SK-N-SH treated with all-trans-retinoic acid at 6 μM for 48 hours (cell line): ENCODE data around the gene ATXN10.
A peak's percentile ranks its signal among the peaks of the same experiment; 100 is the strongest.

Experiments used
- ATAC-seq: fragments of 200-7000 bp; cut with Tn5 transposase; 3 replicates; pipeline ENCODE4 v1.9.1; 2020; ENCODE audit warnings: mild to moderate bottlenecking, moderate library complexity
- ARNTL ChIP-seq: fragments of 450-650 bp; formaldehyde crosslinking; IDR thresholded peaks from 2 replicates; pipeline ENCODE4 v1.5.0; 2020; ENCODE audit warnings: low read depth, mild to moderate bottlenecking, moderate library complexity, borderline replicate concordance
- BACH2 ChIP-seq: fragments of 250-450 bp; sonication (Bioruptor Pico); IDR thresholded peaks from 2 replicates; pipeline ENCODE4 v1.9.0; 2021; ENCODE audit warnings: mild to moderate bottlenecking, borderline replicate concordance
- CREB5 ChIP-seq: fragments of 250-450 bp; sonication (Bioruptor Pico); IDR thresholded peaks from 2 replicates; pipeline ENCODE4 v1.5.1; 2020; ENCODE audit warnings: low read depth, mild to moderate bottlenecking, moderate library complexity
- CSDC2 ChIP-seq: fragments of 250-450 bp; sonication (Bioruptor Pico); IDR thresholded peaks from 2 replicates; pipeline ENCODE4 v1.5.0; 2020; ENCODE audit warnings: mild to moderate bottlenecking, moderate library complexity
- CSRNP3 ChIP-seq: fragments of 250-450 bp; sonication (Bioruptor Pico); IDR thresholded peaks from 2 replicates; pipeline ENCODE4 v1.5.1; 2021; ENCODE audit warnings: mild to moderate bottlenecking, moderate library complexity
- ESRRG ChIP-seq: fragments of 250-450 bp; sonication (Bioruptor Pico); IDR thresholded peaks from 2 replicates; pipeline ENCODE4 v1.6.1; 2021; ENCODE audit warnings: mild to moderate bottlenecking
- GLIS3 ChIP-seq: fragments of 250-450 bp; sonication (Bioruptor Pico); IDR thresholded peaks from 2 replicates; pipeline ENCODE4 v1.5.0; 2020; ENCODE audit warnings: mild to moderate bottlenecking, moderate library complexity
- ISL1 ChIP-seq: fragments of 250-450 bp; sonication (Bioruptor Pico); IDR thresholded peaks from 2 replicates; pipeline ENCODE4 v2.1.2; 2022; ENCODE audit warnings: mild to moderate bottlenecking, moderate library complexity
- OSR1 ChIP-seq: fragments of 250-450 bp; sonication (Bioruptor Pico); IDR thresholded peaks from 2 replicates; pipeline ENCODE4 v1.8.0; 2022; ENCODE audit warnings: moderate library complexity, mild to moderate bottlenecking, inconsistent platforms
- PATZ1 ChIP-seq: fragments of 250-450 bp; sonication (Bioruptor Pico); IDR thresholded peaks from 2 replicates; pipeline ENCODE4 v1.8.0; 2020; ENCODE audit warnings: mild to moderate bottlenecking, moderate library complexity, borderline replicate concordance
- POU6F1 ChIP-seq: fragments of 250-450 bp; sonication (Bioruptor Pico); IDR thresholded peaks from 2 replicates; pipeline ENCODE4 v1.8.0; 2021; ENCODE audit warnings: low read depth, mild to moderate bottlenecking, moderate library complexity, borderline replicate concordance
- PPARA ChIP-seq: fragments of 250-450 bp; sonication (Bioruptor Pico); IDR thresholded peaks from 2 replicates; pipeline ENCODE4 v1.5.0; 2020; ENCODE audit warnings: mild to moderate bottlenecking, borderline replicate concordance
- RARB ChIP-seq: fragments of 250-450 bp; sonication (Bioruptor Pico); IDR thresholded peaks from 2 replicates; pipeline ENCODE4 v1.8.0; 2021; ENCODE audit warnings: mild to moderate bottlenecking, moderate library complexity
- SNAI2 ChIP-seq: fragments of 250-450 bp; sonication (Bioruptor Pico); IDR thresholded peaks from 2 replicates; pipeline ENCODE4 v1.5.0; 2020; ENCODE audit warnings: mild to moderate bottlenecking, moderate library complexity
- TCF4 ChIP-seq: fragments of 250-450 bp; sonication (Bioruptor Pico); IDR thresholded peaks from 2 replicates; pipeline ENCODE4 v1.8.0; 2021; ENCODE audit warnings: mild to moderate bottlenecking, moderate library complexity, borderline replicate concordance
- TOX ChIP-seq: fragments of 250-450 bp; sonication (Bioruptor Pico); IDR thresholded peaks from 2 replicates; pipeline ENCODE4 v1.8.0; 2021; ENCODE audit warnings: mild to moderate bottlenecking, moderate library complexity, borderline replicate concordance
- ZC3H10 ChIP-seq: fragments of 250-450 bp; sonication (Bioruptor Pico); IDR thresholded peaks from 2 replicates; pipeline ENCODE4 v1.5.1; 2021; ENCODE audit warnings: mild to moderate bottlenecking, moderate library complexity
- ZFP3 ChIP-seq: fragments of 250-450 bp; sonication (Bioruptor Pico); IDR thresholded peaks from 2 replicates; pipeline ENCODE4 v1.5.0; 2020; ENCODE audit warnings: mild to moderate bottlenecking, moderate library complexity
- ZFP30 ChIP-seq: fragments of 450-650 bp; formaldehyde crosslinking; IDR thresholded peaks from 2 replicates; pipeline ENCODE4 v1.5.0; 2022; ENCODE audit warnings: mild to moderate bottlenecking, moderate library complexity
- ZNF565 ChIP-seq: fragments of 450-650 bp; formaldehyde crosslinking; conservative IDR thresholded peaks from 2 replicates; pipeline ENCODE4 v1.5.0; 2020; ENCODE audit warnings: low read depth, mild to moderate bottlenecking, moderate library complexity
- ZNF70 ChIP-seq: fragments of 450-650 bp; formaldehyde crosslinking; IDR thresholded peaks from 2 replicates; pipeline ENCODE4 v1.5.0; 2020; ENCODE audit warnings: mild to moderate bottlenecking, moderate library complexity
- TF ChIP-seq, protein P1 (sequence below): fragments of 250-450 bp; sonication (Bioruptor Pico); IDR thresholded peaks from 2 replicates; pipeline ENCODE4 v1.5.0; 2020; ENCODE audit warnings: mild to moderate bottlenecking, moderate library complexity

The ATXN10 gene

GRCh38 chr22:45860201-45860600 lies 188.6 kb downstream of the ATXN10 start (continued):
- no peak for TF ChIP-seq SNAI2
- no peak for TF ChIP-seq ZNF565 (CRISPR knock-in tag)
- TF ChIP-seq TCF4 = no peak

GRCh38 chr22:45861259-45861658 lies 189.6 kb downstream of the ATXN10 start:
- no peak for ATAC-seq

DNA sequence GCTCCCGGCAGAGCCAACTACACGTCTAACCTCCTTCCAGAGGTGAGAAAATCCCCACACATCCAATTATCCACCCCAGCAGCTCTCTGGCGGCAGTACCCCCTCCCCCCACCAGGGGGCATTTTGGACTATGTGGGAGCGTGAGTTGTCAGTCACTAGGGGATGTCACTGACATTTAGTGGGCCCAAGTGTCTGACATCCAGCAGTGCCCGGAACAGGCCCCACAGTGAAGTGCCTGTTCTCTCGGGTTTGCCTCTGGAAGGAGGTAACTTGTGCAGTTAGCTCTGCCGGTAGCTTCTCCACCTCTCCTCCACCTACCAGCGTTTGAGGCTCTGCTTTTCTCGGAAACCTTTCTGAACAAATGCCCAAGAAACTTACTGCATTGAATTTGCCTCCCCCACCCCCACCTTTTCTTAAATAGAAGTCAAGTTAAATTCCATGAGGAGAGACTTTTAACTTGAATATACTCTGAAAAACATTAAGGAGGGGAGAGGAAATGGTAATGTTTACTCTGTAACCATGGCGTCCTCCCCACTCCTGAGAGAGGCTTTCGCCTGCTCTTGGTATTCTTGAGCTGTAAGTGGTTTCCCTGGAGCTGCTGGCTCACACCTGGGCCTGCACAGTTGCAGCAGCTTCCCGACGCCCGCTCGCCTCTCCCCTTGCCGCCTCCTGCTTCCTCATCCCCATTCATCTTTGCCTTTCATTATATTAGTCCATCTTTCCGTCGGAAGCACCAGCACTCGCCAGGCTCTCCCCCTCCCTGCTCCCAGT lies 192.5 kb downstream of the ATXN10 start:
- peak; percentile 53 for ATAC-seq
- no peak for TF ChIP-seq GLIS3
- TF ChIP-seq ISL1 = no peak
- no peak for TF ChIP-seq ZNF70 (CRISPR knock-in tag)
- TF ChIP-seq, protein P1, sequence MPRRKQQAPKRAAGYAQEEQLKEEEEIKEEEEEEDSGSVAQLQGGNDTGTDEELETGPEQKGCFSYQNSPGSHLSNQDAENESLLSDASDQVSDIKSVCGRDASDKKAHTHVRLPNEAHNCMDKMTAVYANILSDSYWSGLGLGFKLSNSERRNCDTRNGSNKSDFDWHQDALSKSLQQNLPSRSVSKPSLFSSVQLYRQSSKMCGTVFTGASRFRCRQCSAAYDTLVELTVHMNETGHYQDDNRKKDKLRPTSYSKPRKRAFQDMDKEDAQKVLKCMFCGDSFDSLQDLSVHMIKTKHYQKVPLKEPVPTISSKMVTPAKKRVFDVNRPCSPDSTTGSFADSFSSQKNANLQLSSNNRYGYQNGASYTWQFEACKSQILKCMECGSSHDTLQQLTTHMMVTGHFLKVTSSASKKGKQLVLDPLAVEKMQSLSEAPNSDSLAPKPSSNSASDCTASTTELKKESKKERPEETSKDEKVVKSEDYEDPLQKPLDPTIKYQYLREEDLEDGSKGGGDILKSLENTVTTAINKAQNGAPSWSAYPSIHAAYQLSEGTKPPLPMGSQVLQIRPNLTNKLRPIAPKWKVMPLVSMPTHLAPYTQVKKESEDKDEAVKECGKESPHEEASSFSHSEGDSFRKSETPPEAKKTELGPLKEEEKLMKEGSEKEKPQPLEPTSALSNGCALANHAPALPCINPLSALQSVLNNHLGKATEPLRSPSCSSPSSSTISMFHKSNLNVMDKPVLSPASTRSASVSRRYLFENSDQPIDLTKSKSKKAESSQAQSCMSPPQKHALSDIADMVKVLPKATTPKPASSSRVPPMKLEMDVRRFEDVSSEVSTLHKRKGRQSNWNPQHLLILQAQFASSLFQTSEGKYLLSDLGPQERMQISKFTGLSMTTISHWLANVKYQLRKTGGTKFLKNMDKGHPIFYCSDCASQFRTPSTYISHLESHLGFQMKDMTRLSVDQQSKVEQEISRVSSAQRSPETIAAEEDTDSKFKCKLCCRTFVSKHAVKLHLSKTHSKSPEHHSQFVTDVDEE (CRISPR knock-in tag) = no peak
- no peak for TF ChIP-seq ZC3H10
- no peak for TF ChIP-seq ESRRG
- TF ChIP-seq CSRNP3 = no peak
- no peak for TF ChIP-seq BACH2 (CRISPR knock-in tag)
- TF ChIP-seq RARB (CRISPR knock-in tag) = no peak
- no peak for TF ChIP-seq ARNTL (CRISPR knock-in tag)
- no peak for TF ChIP-seq TCF4
- no peak for TF ChIP-seq PPARA (CRISPR knock-in tag)
- TF ChIP-seq ZNF565 (CRISPR knock-in tag) = no peak
- TF ChIP-seq ZFP3 (CRISPR knock-in tag) = no peak

More at GRCh38 chr22:45861259-45861658, 189.6 kb downstream of the ATXN10 start:
- TF ChIP-seq RARB (CRISPR knock-in tag) (no peak), CREB5 (CRISPR knock-in tag) (no peak), BACH2 (CRISPR knock-in tag) (no peak), CSDC2 (CRISPR knock-in tag) (no peak), ZNF70 (CRISPR knock-in tag) (no peak), ZFP30 (CRISPR knock-in tag) (no peak), TOX (CRISPR knock-in tag) (no peak)
- TF ChIP-seq, protein P1 (CRISPR knock-in tag) = no peak

DNA sequence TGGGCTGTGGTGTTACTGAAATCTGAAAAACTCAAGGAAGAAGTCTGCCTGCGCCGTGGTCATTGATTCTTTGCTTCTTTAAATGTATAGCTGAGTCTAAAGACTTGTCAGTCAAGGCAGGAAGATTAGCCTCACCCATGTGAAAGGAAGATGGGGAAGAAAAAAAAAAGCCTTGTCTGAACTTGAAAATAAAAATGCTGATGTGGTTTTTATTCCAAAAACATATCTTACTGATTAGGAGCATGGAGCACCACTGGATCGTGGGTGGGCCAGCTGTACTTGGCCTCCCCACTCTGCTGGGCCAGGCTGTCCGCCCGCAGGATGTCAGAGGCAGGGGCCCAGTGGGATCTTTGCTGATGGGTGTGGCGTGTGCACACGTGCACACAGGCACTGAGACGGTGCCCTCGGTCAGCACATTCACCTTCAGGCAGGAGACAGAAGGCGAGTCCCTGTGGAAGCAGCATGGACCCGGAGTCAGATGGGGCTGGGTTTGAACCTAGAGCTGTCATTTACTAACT lies 193.4 kb downstream of the ATXN10 start:
- no peak for ATAC-seq
- no peak for TF ChIP-seq TCF4
- TF ChIP-seq ESRRG = no peak
- no peak for TF ChIP-seq CSRNP3
- TF ChIP-seq RARB (CRISPR knock-in tag) = no peak
- TF ChIP-seq POU6F1 = no peak
- TF ChIP-seq PATZ1 (CRISPR knock-in tag) = no peak
- TF ChIP-seq CSDC2 (CRISPR knock-in tag) = no peak
- TF ChIP-seq ZFP3 (CRISPR knock-in tag) = no peak
- TF ChIP-seq OSR1 (CRISPR knock-in tag) = no peak
